ENCODE data around the gene CFAP100. TPM values are rescaled to one million over a fixed set of nuclear protein-coding genes. Genes with fewer than 3 reads are reported as not detected.

CFAP100 gene
- total RNA-seq, 1 donor from 2014 or later: not detected

- intact Hi-C loops (cut with micrococcal nuclease): no loop called here
Measured at GRCh38 chr3:126373682-126374601, 20.8 kb upstream of the CFAP100 start.

GRCh38 chr3:126375835-126376331, 18.8 kb upstream of the CFAP100 start:
- intact Hi-C loops (cut with micrococcal nuclease): no loop called here

- intact Hi-C loops (cut with micrococcal nuclease): no loop called here
Measured at GRCh38 chr3:126376444-126376843, 18.3 kb upstream of the CFAP100 start.

- intact Hi-C loops (cut with micrococcal nuclease): no loop called here
Measured at GRCh38 chr3:126377211-126377610, 17.5 kb upstream of the CFAP100 start.

DNA sequence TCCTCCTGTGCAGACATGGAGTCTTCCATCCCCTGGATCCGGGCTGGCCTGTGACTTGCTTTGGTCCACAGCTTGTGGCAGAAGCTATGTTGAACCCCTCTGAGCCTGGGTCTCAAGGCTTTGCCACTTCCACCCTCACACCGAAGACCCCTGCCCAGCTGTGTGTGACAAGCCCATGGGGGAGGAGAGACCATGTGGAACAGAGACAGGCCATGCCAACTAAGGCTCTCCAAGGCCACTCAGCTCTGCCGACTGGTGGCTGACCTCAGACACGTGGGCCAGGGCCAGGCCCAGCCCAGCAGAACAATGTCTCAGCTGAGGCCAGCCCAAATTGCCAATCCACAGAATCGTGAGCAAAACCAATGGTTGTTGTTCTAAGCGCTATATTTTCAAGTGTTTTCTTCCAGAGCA, 16.4 kb upstream of the CFAP100 start:
- intact Hi-C loops (cut with micrococcal nuclease): no loop called here

DNA sequence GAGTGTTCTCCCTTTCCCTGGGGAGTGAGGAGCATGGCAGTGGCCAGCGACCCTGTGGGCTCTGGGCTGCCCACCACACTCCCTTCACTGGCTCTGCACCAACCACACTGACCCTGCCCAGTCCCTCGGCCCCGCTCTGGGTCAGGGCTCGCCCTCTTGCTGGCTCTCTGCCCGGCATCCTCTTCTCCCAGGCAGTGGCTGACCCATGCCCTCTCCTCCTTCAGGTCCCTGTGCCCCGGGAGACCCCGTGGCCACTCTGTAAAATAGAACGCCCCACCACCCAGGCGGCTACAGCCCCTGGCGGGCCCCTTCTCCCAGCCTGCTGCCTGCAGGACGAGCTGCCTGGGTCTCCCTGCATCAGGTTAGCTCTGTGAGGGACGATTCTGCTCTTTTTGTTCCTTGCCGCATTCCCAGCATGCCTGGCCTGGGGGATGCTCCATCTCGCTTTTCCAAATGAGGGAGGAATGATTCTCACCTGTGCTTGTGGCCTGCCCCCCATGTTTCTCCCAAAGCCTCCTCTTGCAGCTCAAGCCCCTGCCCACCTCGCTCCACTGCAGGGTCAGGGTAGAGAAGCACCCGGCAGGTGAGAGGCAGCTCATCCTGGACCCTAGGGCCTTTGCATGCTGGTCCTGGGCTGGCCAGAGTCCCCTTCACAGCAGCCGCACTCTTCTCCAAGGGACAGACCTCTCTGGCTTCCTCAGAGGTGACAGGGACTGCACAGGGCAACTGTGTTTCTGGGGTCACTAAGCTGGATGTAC, 14.5 kb upstream of the CFAP100 start:
- intact Hi-C loops (cut with micrococcal nuclease): no loop called here

GRCh38 chr3:126381966-126382365, 12.7 kb upstream of the CFAP100 start:
- intact Hi-C loops (cut with micrococcal nuclease): no loop called here

DNA sequence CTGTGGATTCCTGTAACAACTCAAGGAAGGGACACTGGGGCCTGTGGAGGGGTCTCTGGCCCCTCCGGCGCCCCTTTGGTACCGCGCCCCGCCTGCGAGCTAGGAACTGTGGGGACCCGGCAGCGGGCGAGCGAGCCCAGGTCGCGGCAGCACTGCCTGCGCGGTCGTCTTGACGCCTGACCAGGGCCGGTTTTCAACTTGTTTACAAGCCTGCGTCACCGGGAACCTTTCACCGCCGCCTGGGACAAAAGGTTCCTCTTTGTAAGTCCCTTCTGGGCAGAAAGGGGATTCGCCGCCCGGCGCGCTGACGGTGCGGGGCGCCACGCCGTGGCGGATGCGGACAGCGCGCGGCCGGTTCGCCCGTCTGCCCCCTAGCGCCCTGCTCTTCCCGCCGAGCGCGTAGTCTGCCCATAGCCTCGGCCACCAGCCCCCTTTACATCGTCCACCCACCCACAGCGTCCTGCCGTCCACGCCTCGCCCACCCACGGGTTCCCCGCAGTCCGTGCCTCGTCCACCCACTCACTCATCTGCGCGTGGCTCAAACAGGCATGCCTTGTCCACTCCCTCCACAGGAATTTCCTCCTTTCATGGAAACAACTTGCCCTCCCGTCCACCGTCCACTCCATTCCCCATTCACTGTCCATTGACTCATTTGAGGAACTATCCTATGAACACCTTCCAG, 5.5 kb upstream of the CFAP100 start:
- intact Hi-C loops (cut with micrococcal nuclease): loop anchor here (1.0 to 2.0 kb wide), 2 partner anchors 142 to 255 kb away; no protein-coding TSS in a partner anchor

DNA sequence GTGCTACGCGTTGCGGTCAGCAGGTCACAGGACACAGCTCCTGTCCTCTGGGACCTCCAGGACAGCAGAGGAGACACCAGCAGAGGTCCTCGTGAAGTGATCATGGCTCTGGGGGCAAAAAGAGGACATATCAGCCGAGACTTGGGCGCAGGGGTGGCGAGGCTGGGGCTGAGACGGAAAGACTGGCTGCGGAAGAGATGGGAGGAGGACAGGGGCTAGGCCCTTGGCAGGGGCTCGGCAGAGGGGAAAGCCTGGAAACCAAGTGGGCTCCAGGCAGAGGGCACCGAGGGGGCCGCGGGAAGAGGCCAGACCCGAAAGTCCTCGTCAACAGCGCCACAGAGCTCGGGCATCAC, 4.9 kb upstream of the CFAP100 start:
- intact Hi-C loops (cut with micrococcal nuclease): loop anchor here (1.0 to 2.0 kb wide), 2 partner anchors 143 to 255 kb away; no protein-coding TSS in a partner anchor

DNA sequence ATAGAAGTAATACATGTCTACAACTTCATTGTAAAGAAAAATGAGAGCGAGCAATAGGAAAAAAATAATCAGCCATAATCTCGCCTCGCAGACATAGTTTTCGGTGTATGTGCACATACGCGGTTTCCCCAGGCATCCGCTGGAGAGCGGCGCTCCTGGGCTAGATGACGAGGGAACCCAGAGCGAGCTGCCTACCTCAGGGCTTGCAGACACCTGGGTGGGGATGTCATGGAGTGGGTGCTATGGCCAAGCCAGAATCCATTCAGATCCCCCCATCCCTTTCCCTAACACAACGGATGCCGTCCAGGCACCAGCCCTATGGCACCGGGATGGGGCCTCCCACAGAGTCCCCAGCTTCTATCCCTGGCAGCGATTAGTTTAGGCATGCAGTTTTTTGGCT, 4.5 kb upstream of the CFAP100 start:
- intact Hi-C loops (cut with micrococcal nuclease): no loop called here

DNA sequence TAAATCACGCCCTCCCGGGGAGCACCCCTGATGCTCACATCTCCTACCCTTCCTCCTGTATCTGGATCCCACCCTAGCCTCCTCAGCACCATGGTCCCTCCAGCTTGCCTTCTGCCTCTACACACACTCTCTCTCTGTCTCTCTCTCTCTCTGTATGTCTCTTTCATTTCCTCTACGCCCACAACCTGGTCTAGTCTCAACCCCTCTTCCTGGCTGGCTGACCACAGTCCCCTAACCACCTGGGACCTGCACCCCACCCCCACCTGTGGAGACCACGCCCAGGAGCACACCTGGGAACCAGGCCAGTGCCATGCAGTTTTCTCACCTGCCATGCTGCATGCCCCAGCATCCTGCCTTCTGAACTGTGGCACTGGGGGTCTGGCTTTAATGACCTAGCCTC, 4.0 kb upstream of the CFAP100 start:
- intact Hi-C loops (cut with micrococcal nuclease): no loop called here

DNA sequence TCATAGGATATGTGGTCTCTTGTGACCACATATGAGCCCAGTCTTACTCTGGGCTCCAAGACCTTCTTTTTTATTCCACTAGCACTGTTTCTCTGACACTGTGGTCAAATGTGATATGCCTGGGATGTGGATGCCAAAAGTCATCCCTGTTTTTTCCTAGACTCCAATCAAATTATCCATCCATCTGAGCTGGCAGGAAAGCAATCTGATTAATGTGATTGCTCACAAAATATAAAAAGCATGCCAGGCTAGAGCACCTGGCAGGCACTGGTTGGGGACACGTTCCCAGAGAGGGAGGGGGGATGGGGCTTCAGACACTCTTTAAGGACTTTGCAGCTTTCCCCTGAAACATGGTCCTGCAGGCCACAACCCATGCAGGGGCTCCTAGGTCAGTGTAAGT, 3.1 kb upstream of the CFAP100 start:
- intact Hi-C loops (cut with micrococcal nuclease): no loop called here

GRCh38 chr3:126392246-126392645, 2.5 kb upstream of the CFAP100 start:
- intact Hi-C loops (cut with micrococcal nuclease): no loop called here

DNA sequence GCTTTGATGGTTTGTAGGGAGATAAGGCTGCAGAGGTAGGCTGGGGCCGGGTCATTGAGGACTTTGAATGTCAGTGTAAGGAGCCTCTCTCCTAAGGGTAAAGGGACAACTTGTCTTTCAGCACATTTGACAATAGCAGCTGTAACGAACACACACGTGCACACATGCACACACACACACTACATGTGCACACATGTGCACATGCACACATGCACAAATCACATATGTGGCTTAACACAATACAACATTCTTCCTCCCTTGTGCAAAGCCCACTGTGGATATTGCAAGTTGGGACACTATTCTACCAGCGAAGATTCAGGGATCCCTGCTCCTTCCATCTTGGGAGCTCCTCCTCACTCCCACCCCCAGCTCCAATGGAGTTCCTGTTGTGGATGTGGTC, 1.1 kb upstream of the CFAP100 start:
- intact Hi-C loops (cut with micrococcal nuclease): no loop called here

GRCh38 chr3:126394977-126395321, 240 bp downstream of the CFAP100 start:
- intact Hi-C loops (cut with micrococcal nuclease): no loop called here

GRCh38 chr3:126395846-126396513, 1.3 kb downstream of the CFAP100 start:
- intact Hi-C loops (cut with micrococcal nuclease): no loop called here

- intact Hi-C loops (cut with micrococcal nuclease): no loop called here
Measured at GRCh38 chr3:126396536-126396935, 1.8 kb downstream of the CFAP100 start.

GRCh38 chr3:126397610-126398422, 3.1 kb downstream of the CFAP100 start:
- intact Hi-C loops (cut with micrococcal nuclease): no loop called here

- intact Hi-C loops (cut with micrococcal nuclease): no loop called here
Measured at GRCh38 chr3:126398423-126399350, 4.0 kb downstream of the CFAP100 start.
